ENCODE data around the gene GPI.

GPI gene

DNA sequence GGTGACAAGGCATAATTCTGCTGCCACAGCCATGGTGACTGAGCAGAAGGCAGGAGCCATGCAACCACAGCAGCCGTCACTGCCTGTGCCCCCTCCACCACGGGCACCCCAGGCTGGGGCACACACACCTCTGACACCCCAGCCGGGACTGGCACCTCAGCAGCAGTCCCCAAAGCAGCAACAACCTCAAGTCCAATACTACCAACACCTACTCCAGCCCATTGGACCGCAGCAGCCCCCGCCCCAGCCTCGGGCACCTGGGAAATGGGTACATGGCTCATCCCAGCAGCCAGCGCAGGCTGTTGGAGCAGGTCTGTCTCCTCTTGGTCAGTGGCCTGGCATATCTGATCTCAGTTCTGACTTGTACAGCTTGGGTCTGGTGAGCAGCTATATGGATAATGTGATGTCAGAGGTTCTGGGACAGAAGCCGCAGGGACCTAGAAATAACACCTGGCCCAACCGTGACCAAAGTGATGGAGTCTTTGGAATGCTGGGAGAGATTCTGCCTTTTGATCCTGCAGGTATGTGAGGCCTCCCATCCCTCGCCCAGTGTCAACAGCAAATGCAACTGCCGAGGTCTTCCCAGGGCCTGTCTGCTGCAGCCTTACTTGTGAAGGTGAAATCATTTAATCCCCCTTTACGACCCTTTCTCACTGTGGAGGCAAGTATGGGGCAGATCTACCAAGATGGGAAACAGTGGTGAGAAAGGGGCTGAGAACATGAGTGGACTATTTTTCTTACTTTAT lies 22.9 kb upstream of the GPI start:
- no peak for DNase-seq (ENCODE audit: low read depth)

DNA sequence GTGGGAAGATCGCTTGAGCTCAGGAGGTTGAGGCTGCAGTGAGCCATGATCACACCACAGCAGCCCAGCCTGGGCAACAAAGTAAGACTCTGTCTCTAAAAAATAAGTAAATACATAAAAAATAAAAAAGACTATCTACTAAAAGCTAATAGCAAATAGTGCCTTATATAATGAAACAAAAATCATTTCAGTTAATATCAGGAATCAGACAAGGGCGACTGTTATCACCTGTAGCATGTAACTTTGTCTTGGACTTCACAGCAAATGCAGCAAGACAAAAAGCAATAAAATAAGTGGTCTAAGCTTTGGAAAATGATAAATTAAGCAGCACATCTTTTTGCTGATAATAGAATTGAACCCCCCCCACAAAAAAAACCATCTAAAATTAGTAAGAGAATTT lies 21.2 kb upstream of the GPI start:
- DNase-seq (ENCODE audit: low read depth): no peak

DNA sequence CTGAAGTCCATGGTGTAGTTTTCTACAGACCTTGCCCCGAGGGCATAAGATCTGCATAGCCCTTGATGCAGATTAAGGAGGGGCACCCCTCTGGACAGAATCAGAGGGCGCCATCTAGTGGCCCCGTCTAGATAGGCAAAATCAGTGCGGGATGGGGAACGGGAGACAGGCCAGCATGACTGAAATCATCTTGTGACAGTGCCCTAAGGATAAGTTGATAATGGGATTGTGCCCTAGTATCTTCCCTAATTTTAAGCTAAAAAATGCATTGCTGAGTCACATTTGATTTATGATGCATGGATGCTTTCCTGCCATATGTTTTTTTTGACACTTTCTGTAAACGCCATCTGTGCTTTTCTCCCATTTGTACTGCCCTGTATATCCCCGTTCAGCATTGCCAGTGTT lies 19.0 kb upstream of the GPI start:
- peak; percentile 41 for DNase-seq (ENCODE audit: low read depth)

DNA sequence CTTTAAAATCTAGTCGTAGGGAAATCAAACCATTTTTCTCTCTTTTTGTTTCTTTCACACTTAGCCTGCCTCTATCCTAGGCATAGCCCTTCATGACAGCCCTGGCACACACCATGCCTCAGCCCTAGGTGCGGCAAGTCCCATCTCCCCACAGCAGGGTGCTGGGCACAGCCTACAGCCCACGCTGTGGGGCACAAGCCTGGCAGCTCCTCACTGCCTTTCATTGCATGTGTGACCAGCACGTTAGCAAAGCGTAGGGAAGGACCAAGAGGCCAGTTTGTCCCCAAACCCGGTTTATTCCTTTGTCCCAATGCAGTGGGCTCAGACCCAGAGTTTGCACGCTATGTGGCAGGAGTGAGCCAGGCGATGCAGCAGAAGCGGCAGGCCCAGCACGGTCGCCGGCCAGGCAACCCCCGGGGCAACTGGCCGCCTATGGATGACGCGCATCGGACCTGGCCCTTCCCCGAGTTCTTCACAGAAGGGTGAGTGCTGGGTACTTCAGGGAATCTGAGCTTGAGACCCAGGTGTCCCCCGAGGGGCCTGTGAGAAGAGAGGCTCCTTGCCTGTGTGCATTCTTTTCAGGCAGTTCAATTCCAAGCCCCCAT lies 17.3 kb upstream of the GPI start:
- no peak for DNase-seq (ENCODE audit: low read depth)

DNA sequence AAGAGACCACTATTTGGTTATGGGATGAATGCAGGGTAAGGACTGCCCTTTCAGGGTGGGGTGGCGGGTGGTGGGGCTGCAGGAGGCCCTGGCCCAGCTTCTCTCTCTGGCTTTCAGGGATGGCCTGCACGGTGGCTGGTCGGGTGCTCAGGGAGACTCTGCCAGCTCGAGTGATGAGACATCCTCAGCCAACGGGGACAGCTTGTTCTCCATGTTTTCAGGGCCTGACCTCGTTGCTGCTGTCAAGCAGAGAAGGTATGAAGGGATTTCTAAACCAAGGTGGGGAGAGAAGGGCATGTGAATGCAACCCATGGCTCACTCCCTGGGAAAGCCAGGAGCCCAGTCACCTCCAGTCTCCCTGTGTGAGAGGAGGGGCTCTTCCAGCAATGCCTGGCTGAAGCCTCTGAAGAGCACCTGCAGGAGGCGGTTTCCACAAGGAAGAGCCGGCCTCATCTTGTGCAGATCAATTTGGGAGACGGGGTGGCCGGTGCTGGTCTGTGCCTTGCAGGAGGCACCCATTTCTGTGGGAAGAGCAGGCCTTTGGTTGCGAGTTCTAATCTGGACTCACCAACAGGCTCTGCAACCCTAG lies 16.0 kb upstream of the GPI start:
- no peak for DNase-seq (ENCODE audit: low read depth)

DNA sequence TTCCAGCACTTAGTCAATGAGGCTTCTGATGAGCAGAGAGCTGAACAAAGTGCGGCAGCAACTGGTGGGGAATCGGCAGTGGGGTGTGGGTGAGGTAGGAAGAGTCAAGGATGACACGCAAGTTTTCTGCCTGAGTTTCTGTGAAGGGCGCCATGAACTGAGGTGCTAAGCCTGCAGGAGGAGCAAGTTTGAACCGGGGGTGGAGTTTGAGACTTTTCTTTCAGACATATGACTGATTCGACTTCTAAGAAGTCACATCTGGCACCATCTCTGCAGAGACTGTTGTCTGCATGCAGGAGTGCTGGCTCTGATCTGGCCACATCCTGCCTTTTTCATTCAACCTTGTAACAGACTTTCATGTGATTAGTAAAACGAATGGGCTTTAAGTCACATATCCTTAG lies 14.8 kb upstream of the GPI start:
- DNase-seq (ENCODE audit: low read depth): peak; percentile 47

DNA sequence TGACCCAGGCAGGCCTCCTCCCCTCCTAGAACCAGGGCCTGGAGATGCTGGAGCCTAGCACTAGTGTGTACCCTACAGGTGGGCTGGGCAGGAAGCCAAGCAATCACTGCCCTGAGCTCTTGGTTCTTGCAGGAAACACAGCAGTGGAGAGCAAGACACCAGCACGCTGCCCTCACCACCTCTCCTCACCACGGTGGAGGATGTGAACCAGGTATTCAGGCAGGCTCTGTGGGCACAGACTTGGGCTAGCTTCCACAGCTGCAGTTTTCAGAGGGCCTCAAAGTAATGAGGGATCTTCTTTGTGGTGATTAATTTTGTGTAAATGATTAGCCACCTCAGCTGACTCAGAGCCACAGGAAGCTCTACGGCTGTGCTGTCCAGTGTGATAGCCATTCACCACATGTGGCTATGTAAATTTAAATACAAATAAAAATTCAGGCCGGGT lies 13.6 kb upstream of the GPI start:
- no peak for DNase-seq (ENCODE audit: low read depth)

DNA sequence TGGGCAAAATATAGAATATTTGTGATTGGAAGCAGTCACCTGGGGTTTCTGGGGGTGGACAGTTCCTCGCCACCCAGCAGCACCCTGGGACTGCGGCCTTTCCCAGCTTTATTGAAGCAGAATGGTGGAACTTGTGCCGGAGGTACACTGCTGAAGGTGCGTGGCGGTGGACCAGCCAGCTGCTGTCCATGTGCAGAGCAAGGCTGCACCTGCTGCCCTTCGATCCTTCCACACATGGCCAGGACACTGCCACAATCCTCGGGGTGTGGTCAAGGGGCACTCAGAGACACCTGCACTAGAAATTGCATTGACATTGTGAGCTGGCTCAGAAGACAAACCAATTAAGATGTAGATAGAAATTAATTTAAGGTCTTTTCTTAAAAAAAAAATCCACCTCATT lies 11.4 kb upstream of the GPI start:
- DNase-seq (ENCODE audit: low read depth): no peak

DNA sequence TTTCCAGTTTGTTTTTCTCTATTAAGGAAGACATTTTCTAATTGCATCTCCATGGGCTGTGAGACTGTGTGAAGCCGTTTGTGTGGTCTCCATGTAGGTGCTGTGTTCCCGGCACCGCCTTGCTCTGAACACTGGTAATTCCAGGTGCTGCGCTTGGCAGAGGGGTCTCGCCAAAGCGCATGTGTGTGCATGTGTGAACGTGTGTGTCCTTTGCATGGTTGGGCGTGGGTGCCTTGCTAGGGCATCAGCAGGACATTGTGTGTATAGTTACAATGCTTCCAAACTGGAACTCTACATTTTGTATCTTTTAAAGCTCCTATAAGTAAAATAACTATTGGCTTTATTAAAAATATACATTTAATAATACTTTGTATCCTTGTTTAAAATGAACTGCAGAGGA lies 9.8 kb upstream of the GPI start:
- no peak for DNase-seq (ENCODE audit: low read depth)

DNA sequence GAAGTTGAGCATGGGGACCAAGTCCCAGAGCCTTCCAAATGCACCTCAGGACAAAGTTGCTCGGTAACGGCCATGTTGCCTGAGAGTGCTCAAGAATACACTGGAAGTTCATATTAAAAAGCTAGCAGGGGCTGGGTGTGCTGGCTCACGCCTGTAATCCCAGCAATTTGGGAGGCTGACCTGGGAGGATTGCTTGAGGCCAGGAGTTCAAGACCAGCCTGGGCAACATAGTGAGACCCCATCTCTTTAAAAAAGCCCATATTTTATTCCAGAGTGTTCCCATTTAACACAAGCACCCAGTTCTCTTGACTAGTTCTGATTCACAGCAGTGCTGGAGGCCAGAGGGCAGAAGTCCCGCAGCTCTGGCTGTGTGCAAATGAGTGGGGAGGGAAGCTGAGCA lies 8.1 kb upstream of the GPI start:
- no peak for DNase-seq (ENCODE audit: low read depth)

DNA sequence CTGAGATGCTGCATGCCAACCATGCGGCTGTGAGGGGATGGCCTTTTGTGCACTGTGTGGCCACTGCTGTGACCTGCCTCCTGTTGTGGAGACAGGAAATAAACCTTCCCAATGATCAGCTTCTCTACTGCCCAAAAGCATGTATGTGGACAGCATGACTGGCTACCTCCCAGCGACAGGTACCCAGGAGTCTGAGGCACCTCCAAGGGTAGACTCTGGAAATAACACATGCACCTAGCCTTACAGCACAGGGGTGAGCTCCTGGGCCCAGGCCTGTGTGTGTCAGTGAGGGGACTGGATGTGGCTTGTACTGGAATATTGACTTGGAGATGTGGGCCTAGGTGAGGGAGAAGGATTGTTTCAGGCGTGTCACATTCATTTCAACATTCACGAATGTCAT lies 7.6 kb upstream of the GPI start:
- no peak for DNase-seq (ENCODE audit: low read depth)

DNA sequence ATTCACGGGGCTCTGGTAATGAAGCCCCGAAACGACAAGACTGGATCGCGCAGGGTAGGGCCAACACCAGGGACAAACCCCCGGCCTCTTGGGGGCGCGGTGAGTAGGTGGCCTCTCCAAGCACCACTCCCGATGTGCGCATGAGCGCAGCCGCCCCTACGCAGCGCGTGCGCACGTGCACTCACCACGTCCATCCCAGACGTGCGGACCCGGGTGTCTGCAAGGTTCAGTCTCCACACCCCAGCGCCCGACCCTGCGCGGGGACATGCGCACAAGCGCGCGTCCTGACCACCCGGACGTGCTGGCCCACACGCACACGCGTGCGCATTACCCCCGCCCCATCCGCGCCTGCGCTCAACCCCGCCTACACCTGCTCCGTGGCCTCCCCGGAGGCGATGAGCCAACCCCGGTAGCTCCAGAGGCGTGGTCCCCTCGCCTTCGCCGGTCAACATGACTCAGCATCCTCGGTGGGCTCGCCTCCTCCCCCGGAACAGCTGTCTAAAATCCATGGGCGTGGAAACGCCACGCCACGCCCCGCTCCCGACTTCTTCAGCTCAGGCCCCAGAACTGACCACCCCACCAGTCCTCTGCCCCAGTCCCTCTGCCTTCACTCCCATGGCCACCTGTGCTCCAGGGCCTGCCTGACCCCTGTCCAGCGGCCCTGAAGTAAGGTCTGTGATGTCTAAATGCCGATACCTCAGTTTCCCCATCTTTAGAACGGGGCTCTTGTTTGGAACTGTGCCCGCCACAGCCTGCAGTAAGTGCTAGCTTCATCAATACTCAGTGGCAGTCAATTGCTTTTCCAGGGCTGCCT lies 5.6 kb upstream of the GPI start:
- DNase-seq (ENCODE audit: low read depth): peak; percentile 93

DNA sequence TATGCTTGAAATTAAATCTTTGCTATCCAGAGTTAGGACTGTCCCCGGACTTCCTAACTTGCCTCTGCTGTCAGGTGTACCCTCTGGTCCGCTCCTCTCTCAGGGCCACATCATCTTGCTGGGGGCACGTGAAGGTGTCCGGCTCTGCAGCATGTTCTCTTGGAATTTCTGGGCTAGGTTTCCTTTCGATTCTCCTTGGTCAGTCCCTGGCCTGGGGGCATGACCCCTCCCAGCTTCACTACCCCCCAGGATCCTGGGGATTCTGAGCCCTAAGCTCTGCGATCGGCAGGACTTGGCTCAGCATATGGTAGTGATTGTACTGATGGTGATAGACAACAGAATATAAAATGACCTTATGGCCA lies 5.1 kb upstream of the GPI start:
- no peak for DNase-seq (ENCODE audit: low read depth)

DNA sequence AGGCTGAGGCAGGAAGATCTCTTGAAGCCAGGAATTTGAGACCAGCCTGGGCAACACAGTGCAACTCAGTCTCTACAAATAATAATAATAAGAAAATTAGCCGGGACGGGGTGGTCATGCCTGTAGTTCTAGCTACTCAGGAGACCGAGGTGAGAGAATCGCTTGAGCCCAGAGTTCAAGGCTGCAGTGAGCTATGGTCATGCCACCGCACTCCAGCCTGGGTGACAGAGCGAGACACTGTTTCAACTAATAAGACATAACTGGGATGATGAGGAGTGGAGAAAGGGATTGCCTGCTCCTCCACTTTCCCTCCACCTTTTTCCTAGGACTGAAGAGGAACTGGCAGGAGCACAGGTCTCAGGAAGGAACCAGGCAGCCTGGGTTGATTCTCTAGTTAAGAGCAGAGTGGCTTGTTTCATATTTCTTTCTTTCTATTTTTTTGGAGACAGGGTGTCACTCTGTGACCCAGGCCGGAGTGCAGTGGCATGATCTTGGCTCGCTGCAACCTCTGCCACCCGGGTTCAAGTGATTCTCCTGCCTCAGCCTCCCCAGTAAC lies 4.6 kb upstream of the GPI start:
- no peak for DNase-seq (ENCODE audit: low read depth)

DNA sequence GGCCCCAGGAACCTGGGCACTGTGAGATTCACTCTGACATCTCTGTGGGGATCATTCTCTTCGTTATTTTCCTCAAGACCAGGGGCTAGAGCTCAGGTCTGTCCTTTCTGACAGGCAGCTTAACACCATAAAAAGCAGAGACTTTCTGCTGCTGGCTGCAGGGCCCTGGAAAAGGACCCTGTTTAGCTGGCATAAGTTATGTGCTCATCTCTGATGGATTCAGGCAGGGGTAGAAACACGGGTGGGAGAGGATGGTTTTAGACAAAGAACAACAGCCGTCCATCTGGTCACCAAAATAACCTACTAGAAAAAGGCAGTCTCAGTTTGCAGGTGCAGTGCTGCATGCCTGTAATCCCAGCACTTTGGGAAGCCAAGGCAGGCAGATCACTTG lies 2.3 kb upstream of the GPI start:
- no peak for DNase-seq (ENCODE audit: low read depth)

DNA sequence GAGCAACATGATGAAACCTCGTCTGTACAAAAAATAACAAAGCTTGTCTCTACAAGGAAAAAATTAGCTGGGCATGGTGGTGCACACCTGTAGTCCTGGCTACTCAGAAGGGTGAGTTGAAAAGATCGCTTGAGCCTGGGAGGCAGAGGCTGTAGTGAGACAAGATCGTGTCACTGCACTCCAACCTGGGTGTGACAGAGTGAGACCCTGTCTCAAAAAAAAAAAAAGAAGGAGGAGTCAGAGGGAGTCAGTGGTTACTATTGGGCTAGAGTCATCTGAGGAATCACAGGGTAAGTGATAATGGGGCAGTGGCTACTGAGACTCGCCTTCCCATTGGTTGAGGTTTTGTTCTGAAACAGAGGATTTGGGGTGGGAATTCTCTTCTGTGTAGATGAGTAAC lies 1.9 kb upstream of the GPI start:
- DNase-seq (ENCODE audit: low read depth): no peak

DNA sequence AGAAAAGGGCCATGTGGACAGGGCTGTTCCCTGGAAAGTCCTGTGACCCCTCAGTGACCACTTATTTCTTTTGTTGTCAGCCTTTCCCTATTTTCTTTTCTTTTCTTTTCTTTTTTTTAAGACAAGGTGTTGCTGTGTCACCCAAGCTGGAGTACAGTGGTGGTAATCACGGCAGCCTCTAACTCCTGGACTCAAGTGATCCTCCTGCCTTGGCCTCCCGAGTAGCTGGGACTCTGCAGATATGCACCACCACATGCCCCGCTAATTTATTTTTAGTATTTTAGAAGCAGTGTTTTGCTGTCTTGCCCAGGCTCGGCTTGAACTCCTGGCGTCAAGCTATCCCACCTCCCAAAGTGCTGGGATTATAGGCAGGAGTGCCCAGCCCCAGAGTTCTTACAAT lies 1.1 kb upstream of the GPI start:
- no peak for DNase-seq (ENCODE audit: low read depth)

DNA sequence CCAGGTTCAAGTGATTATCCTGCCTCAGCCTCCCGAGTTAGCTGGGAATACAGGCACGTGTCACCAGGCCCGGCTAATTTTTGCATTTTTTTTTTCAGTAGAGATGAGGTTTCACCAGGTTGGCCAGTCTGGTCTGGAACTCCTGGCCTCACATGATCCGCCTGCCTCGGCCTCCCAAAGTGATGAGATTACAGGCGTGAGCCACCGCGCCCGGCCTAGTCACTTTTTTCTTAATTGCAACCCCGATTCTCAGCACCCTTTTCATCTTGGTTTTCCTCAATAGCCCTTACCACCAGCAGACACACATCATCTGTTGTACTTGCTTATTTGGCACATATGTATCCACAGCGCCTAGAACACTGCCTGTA lies 550 bp upstream of the GPI start:
- DNase-seq (ENCODE audit: low read depth): no peak

DNA sequence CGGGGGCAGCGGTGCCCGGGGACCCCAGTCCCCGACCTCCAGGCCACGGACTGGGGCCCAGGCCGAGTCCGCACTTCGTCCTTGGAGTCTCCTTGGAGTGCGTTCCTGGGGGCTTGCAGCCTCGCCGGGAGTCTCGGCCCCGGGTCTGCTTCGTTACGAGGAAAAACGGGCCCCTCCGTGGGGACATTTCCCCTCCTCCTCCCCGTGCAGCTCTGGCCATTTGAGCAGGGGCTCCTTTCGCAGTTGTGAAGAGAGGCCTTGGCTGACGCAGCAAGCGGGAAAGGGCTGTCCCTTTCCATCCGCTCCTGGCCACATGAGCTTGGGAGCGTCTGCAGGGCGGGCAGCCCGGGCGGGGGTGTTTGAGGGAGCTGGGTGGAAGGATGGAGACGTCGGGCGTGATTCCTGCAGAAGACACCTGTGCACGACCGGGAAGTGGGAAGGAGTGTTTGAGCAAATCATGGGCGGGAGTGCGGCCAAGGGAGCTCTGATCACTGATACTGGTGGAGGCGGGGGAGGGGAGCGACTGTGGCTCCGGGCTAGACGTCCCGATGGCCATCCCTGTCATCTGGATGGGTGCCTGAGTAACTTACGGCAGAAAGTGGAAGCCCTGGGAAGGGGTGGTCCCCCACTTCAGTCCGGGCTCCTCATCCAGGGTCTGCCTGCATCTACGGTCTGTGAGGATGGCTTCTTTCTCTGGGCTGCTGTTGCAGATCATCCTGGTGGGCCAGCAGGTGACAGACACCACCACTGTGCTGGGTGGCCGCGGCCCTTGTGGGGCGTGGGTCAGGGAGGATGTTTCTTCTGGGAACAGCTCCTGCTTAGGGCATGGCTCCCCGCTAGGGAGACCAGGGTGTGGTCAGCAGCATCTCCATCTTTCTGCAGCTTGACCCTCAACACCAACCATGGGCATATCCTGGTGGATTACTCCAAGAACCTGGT lies 736 bp downstream of the GPI start:
- no peak for DNase-seq (ENCODE audit: low read depth)

DNA sequence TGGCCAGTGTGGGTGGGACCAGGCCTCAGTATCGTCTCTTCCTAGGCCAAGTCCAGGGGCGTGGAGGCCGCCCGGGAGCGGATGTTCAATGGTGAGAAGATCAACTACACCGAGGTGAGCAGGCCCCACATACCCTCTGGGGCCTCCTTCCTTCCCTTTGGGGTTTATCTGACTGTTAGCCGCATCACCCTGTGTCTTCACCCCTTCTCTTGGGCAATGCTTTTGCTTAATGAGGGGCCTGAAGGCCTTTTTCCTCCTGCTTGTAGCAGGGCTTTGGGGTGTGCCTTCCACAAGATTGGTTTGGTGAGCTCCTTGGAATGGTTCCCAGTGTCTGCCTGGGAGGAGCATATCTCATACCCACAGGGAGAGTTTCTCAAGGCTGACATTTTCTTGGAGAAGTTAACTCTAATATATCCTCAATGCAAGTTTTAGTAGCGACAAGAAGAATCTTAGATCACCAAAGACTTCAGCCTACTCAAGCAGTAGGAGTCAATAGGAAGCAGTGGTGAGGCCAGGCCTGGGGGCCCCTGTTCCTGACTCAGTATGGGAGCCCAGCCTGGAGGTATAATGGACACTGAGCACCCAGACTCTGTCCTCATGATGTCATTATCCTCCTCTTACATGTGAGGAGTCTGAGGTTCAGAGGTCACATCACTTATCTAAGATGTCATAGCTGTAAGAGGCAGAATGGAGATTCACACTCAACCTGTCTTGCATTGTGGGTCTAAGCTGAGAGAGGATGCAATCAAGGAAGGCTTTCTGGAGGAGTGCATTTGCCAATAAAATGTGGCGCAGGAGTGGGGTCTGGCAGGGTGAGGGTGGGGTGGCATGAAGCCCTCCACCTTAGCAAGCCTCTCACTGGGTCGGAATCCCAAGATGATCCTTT lies 2.0 kb downstream of the GPI start:
- DNase-seq (ENCODE audit: low read depth): no peak

DNA sequence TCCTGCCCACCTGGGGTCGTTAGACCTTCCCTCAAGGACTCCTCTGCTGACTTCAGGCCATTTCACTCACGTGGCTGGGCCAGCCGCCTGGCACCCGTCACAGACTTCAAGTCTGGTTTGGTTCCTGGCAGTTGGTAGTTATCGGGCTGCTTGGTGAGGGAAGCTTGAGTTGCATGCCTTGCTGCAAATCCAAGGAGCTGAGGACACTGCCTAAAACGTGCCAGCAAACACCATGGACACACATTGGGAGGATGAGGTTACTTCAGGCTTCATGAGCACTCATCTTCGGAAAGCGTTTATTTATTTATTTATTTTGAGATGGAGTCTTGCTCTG lies 2.6 kb downstream of the GPI start:
- DNase-seq (ENCODE audit: low read depth): no peak

Measured in activated T-helper 1 cell treated with Interleukin-2 at 50 U/mL for 16 hours (primary cell).